Right lobe of liver (tissue), 4 donors: ENCODE data around the gene CDC42BPG.

Source experiments
- POLR2A ChIP-seq: fragments of 450-650 bp; IDR thresholded peaks from one replicate; pipeline ENCODE4 v1.6.1; 2017; ENCODE audit warnings: antibody characterized with exemption, mild to moderate bottlenecking
- TF ChIP-seq, protein P1 (sequence below), 4 donors: fragments of 200-600 bp in 3 of 4; fragments of 450-650 bp in 1 of 4; IDR thresholded peaks; one replicate each; pipeline versions ENCODE4 v1.5.1 to v1.8.0; 2016 to 2022; ENCODE audit warnings: antibody characterized with exemption in 4 of 4, mild to moderate bottlenecking in 2 of 4
- donor health status: DM: no; HTN: no; CAD: no.
- donor health status: DM: no; HTN: no; CAD: no.
- donor health status: DM: no; HTN: yes; CAD: no.

DNA sequence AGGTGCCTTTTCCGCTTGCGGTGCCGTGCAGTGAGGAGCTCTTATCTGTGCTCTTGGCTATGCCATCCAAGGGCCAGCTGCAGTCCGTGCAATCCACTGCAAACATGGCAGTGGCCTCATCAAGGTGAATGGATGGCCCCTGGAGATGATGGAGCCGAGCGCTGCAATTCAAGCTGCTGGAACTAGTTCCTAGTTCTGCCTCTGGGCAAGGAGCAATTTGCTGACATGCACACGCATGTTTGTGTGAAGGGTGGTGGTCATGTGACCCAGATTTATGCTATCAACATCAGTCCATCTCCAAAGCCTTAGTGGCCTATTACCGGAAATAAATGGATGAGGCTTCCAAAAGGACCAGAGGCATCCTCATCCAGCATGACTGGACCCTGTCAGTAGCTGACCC, 37.0 kb upstream of the CDC42BPG start:
- TF ChIP-seq, protein P1, sequence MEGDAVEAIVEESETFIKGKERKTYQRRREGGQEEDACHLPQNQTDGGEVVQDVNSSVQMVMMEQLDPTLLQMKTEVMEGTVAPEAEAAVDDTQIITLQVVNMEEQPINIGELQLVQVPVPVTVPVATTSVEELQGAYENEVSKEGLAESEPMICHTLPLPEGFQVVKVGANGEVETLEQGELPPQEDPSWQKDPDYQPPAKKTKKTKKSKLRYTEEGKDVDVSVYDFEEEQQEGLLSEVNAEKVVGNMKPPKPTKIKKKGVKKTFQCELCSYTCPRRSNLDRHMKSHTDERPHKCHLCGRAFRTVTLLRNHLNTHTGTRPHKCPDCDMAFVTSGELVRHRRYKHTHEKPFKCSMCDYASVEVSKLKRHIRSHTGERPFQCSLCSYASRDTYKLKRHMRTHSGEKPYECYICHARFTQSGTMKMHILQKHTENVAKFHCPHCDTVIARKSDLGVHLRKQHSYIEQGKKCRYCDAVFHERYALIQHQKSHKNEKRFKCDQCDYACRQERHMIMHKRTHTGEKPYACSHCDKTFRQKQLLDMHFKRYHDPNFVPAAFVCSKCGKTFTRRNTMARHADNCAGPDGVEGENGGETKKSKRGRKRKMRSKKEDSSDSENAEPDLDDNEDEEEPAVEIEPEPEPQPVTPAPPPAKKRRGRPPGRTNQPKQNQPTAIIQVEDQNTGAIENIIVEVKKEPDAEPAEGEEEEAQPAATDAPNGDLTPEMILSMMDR (IDR thresholded peaks at IDR 0.05) = no peak
- TF ChIP-seq POLR2A = no peak
